ENCODE results near the gene MACF1. TPM values are rescaled to one million over a fixed set of nuclear protein-coding genes. Genes with fewer than 3 reads are reported as not detected.

The MACF1 gene
- total RNA-seq, 1 experiment from 2014 or later, result 104 TPM

DNA sequence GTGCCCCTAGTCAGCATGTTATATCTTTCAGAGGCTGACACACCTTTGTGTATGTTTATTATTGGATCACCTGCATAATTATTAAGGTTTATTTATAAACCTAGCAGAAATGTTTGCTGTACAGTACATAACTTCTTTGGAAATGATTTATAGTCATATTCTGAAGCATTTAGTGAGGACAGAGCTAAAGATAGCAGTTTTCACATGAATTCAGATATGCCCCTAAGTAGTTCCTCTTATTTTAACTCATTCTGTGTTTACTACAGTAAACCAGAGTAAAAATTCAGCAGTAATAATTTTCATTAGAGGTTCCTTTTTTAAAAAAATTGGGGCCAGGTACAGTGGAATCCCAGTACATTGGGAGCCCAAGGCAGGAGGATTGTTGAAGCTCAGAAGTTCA lies 265.5 kb downstream of the MACF1 start:
- DNase-seq, result no peak
- TF ChIP-seq CTCF (IDR thresholded peaks at IDR 0.05; ENCODE audit: insufficient read depth in 1 of 2, low read depth in 1 of 2, low read length in 1 of 2, severe bottlenecking in 1 of 2, unreplicated experiment in 1 of 2), result no peak
- no peaks in the 10 kb centered on the region for H3K9me3 ChIP-seq
- no peaks in the 10 kb centered on the region for H3K27me3 ChIP-seq (replicated peaks; ENCODE audit: control insufficient read depth, insufficient read depth, low read length)
- H3K4me3 ChIP-seq (ENCODE audit: low read depth, low read length), result no peak overlapping the region
- H3K4me1 Mint-ChIP-seq (ENCODE audit: low read depth, unreplicated experiment), result no peaks in the 10 kb centered on the region
- no peaks in the 10 kb centered on the region for H3K9me3 Mint-ChIP-seq (ENCODE audit: unreplicated experiment)
- H3K27ac Mint-ChIP-seq (ENCODE audit: unreplicated experiment), result no peak overlapping the region
- no peak overlapping the region for H3K4me3 Mint-ChIP-seq (ENCODE audit: unreplicated experiment)
- no peaks in the 10 kb centered on the region for H3K27me3 Mint-ChIP-seq (ENCODE audit: insufficient read depth, unreplicated experiment)
- POLR2A ChIA-PET, result no interaction called here
- CTCF ChIA-PET, result interaction anchor here (0.5 to 2.6 kb wide), 3 partner anchors 38 to 371 kb away, joined by 3 to 18 read pairs (median 4); no protein-coding TSS in a partner anchor
- intact Hi-C loops (cut with micrococcal nuclease; ENCODE audit: unreplicated experiment), result loop anchor here (5.0 kb wide), 1 partner anchor 67 kb away; no protein-coding TSS in a partner anchor
- H3K4me1 ChIP-seq, result no peaks in the 10 kb centered on the region
- BruUV-seq (replicated peaks), result no TSS peak
- peaks cover 30% of the 10 kb centered on the region for H3K36me3 Mint-ChIP-seq (ENCODE audit: insufficient read depth, unreplicated experiment)
- H3K36me3 ChIP-seq (ENCODE audit: control insufficient read depth, insufficient read depth, low read length), result no peaks in the 10 kb centered on the region

GRCh38 chr1:39472826-39473225 lies 268.3 kb downstream of the MACF1 start:
- no peaks in the 10 kb centered on the region for H3K27me3 ChIP-seq (replicated peaks; ENCODE audit: control insufficient read depth, insufficient read depth, low read length)
- no peak overlapping the region for H3K4me3 ChIP-seq (ENCODE audit: low read depth, low read length)
- intact Hi-C loops (cut with micrococcal nuclease; ENCODE audit: unreplicated experiment), result loop anchor here (5.0 kb wide), 1 partner anchor 64 kb away; no protein-coding TSS in a partner anchor
- no peaks in the 10 kb centered on the region for H3K4me1 ChIP-seq
- ChIA-PET CTCF (no interaction called here), POLR2A (no interaction called here)
- TF ChIP-seq CTCF (IDR thresholded peaks at IDR 0.05; ENCODE audit: insufficient read depth in 1 of 2, low read depth in 1 of 2, low read length in 1 of 2, severe bottlenecking in 1 of 2, unreplicated experiment in 1 of 2), result no peak
- no peaks in the 10 kb centered on the region for H3K9me3 ChIP-seq
- Mint-ChIP-seq H3K36me3 (ENCODE audit: insufficient read depth, unreplicated experiment) (peaks cover 42% of the 10 kb centered on the region), H3K27ac (ENCODE audit: unreplicated experiment) (no peak overlapping the region), H3K9me3 (ENCODE audit: unreplicated experiment) (no peaks in the 10 kb centered on the region), H3K27me3 (ENCODE audit: insufficient read depth, unreplicated experiment) (no peaks in the 10 kb centered on the region), H3K4me1 (ENCODE audit: low read depth, unreplicated experiment) (no peaks in the 10 kb centered on the region), H3K4me3 (ENCODE audit: unreplicated experiment) (no peak overlapping the region)
- no peaks in the 10 kb centered on the region for H3K36me3 ChIP-seq (ENCODE audit: control insufficient read depth, insufficient read depth, low read length)
- DNase-seq, result no peak
- BruUV-seq (replicated peaks), result no TSS peak

- no peak overlapping the region for H3K27ac Mint-ChIP-seq (ENCODE audit: unreplicated experiment)
- no peaks in the 10 kb centered on the region for H3K36me3 ChIP-seq (ENCODE audit: control insufficient read depth, insufficient read depth, low read length)
- ChIA-PET POLR2A (no interaction called here), CTCF (no interaction called here)
- no peak overlapping the region for H3K4me3 ChIP-seq (ENCODE audit: low read depth, low read length)
- intact Hi-C loops (cut with micrococcal nuclease; ENCODE audit: unreplicated experiment), result loop anchor here (5.0 kb wide), 1 partner anchor 64 kb away; no protein-coding TSS in a partner anchor
- H3K4me1 ChIP-seq, result no peaks in the 10 kb centered on the region
- no TSS peak for BruUV-seq (replicated peaks)
- no peaks in the 10 kb centered on the region for H3K9me3 Mint-ChIP-seq (ENCODE audit: unreplicated experiment)
- H3K27me3 ChIP-seq (replicated peaks; ENCODE audit: control insufficient read depth, insufficient read depth, low read length), result no peaks in the 10 kb centered on the region
- H3K4me1 Mint-ChIP-seq (ENCODE audit: low read depth, unreplicated experiment), result no peaks in the 10 kb centered on the region
- TF ChIP-seq CTCF (IDR thresholded peaks at IDR 0.05; ENCODE audit: insufficient read depth in 1 of 2, low read depth in 1 of 2, low read length in 1 of 2, severe bottlenecking in 1 of 2, unreplicated experiment in 1 of 2), result no peak
- no peaks in the 10 kb centered on the region for H3K9me3 ChIP-seq
- no peak for DNase-seq
- H3K27me3 Mint-ChIP-seq (ENCODE audit: insufficient read depth, unreplicated experiment), result no peaks in the 10 kb centered on the region
- peaks cover 42% of the 10 kb centered on the region for H3K36me3 Mint-ChIP-seq (ENCODE audit: insufficient read depth, unreplicated experiment)
- H3K4me3 Mint-ChIP-seq (ENCODE audit: unreplicated experiment), result no peak overlapping the region
These were observed 268.8 kb downstream of the MACF1 start for GRCh38 chr1:39473324-39473723.

Measured in Caco-2 (cell line).